Progenitor cell of endocrine pancreas (in vitro differentiated cells): ENCODE measurements around the gene FARS2. TPM values are rescaled to one million over a fixed set of nuclear protein-coding genes. Genes with fewer than 3 reads are reported as not detected.
A peak's percentile ranks its signal among the peaks of the same experiment; 100 is the strongest.

Source experiments
- DNase-seq: peaks from one replicate; pipeline ENCODE4 v3.0.0; 2021; ENCODE audit warnings: low spot score; ENCODE audit not compliant: unreplicated experiment
- H3K27ac Mint-ChIP-seq: 2 replicates; pipeline ENCODE4 v1.8.0; 2021; ENCODE audit warnings: mild to moderate bottlenecking, moderate library complexity, mixed read lengths
- H3K27me3 Mint-ChIP-seq: 2 replicates; pipeline ENCODE4 v1.8.0; 2021; ENCODE audit warnings: mixed read lengths
- H3K36me3 Mint-ChIP-seq: 2 replicates; pipeline ENCODE4 v1.8.0; 2022; ENCODE audit warnings: mixed read lengths; ENCODE audit not compliant: insufficient read depth
- H3K4me1 Mint-ChIP-seq: 2 replicates; pipeline ENCODE4 v1.8.0; 2021; ENCODE audit warnings: low read depth, mixed read lengths
- H3K4me3 Mint-ChIP-seq: 2 replicates; pipeline ENCODE4 v1.8.0; 2021; ENCODE audit warnings: low read depth, mild to moderate bottlenecking, moderate library complexity, mixed read lengths
- H3K9me3 Mint-ChIP-seq: 2 replicates; pipeline ENCODE4 v1.8.0; 2021; ENCODE audit warnings: low read depth, mixed read lengths
- total RNA-seq: library from RNA; stranded (reverse); gene quantifications from 2 replicates; pipeline ENCODE4 v1.2.1, GENCODE V29; 2021
- TF ChIP-seq, protein P1 (sequence below): fragments of 200-600 bp; sonication (generic); IDR thresholded peaks from one replicate; pipeline ENCODE4 v1.5.0; 2021; ENCODE audit warnings: antibody characterized with exemption, mild to moderate bottlenecking; ENCODE audit not compliant: unreplicated experiment

FARS2 gene
- total RNA-seq, 1 donor from 2014 or later, result 20.8 TPM

DNA sequence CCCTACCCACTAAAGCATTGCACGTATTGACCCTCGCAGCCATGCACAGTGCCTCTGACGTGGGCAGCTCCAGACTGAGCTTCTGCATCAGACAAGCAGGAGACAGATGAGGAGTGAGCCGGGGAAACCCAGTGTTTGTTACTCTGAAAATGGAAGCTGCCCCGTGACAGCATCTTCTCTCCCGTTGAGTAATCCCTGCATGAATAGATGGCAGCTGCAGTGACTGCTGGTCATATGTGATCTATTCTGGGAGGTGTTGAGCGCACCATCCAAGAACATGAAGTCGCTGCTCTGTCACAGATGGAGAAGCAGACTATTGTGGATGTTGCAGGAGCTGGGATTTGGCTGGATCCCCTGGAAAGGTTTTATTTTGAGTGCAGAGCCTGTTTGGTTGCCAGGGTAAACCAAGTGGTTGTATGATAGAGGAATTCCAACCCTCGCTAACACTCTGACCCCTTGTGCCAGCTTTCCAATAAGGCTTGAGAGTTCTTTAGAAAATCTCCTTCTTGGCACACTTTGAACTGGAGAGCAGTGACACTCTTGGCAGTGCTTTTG is 503.2 kb downstream of the FARS2 start:
- Mint-ChIP-seq H3K4me1 (no peaks in the 10 kb centered on the region), H3K27ac (no peak overlapping the region), H3K4me3 (no peak overlapping the region), H3K9me3 (peaks cover 15% of the 10 kb centered on the region), H3K27me3 (no peaks in the 10 kb centered on the region), H3K36me3 (peaks cover 4% of the 10 kb centered on the region)
- DNase-seq, result no peak
- TF ChIP-seq, protein P1, sequence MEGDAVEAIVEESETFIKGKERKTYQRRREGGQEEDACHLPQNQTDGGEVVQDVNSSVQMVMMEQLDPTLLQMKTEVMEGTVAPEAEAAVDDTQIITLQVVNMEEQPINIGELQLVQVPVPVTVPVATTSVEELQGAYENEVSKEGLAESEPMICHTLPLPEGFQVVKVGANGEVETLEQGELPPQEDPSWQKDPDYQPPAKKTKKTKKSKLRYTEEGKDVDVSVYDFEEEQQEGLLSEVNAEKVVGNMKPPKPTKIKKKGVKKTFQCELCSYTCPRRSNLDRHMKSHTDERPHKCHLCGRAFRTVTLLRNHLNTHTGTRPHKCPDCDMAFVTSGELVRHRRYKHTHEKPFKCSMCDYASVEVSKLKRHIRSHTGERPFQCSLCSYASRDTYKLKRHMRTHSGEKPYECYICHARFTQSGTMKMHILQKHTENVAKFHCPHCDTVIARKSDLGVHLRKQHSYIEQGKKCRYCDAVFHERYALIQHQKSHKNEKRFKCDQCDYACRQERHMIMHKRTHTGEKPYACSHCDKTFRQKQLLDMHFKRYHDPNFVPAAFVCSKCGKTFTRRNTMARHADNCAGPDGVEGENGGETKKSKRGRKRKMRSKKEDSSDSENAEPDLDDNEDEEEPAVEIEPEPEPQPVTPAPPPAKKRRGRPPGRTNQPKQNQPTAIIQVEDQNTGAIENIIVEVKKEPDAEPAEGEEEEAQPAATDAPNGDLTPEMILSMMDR, result no peak

DNA sequence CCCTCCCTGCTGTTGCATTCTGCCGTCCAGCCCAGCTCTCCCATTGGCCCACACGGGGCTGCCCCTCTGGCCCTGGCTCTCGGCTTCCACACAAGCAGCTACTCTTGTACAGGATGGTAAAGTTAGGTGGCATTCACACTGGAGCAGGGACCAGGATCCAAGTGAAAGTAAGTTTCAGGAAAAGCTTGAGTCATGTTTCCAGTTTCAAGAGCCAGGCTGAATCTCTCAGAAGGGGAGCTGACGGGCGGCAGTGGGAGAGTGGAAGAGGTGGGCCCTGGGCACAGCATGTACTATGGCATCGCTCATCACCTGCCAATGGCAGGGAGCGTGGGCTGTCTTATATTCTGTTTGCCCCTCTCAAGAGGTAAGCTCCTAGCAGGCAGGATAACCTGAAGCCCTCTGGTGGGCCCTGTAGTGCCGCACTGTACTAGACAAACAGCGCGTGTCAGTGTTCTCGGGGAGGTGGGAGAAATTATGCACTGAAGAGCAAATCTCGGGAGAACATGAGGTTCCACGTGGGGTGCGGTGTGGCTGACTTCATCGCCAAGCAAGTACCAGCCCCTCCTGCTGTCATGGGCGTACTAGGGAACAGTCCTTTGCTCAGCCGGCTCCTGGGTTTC is 503.9 kb downstream of the FARS2 start:
- Mint-ChIP-seq H3K27ac (no peak overlapping the region), H3K4me3 (no peak overlapping the region), H3K27me3 (no peaks in the 10 kb centered on the region), H3K9me3 (peaks cover 15% of the 10 kb centered on the region), H3K36me3 (peaks cover 4% of the 10 kb centered on the region), H3K4me1 (no peaks in the 10 kb centered on the region)
- TF ChIP-seq, protein P1, result no peak
- DNase-seq, result no peak

DNA sequence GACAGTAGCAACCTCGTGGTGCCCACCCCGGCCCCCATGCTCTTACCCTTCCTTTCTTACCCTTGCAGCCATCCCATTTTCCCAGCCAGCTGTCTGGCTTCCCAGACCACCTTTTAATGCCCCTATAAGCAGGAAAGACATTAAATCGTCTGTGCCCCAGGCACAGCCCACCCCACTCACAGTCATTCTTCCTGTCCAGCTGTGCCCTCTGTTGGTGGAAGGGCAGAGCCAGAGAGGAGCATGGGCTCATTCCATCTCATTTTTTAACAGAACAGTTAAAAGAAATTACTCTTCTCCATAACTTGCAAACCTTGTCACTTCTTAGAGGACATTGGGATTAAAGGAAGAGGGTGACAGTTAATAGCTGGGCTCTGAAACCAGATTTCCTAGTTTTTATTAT is 504.9 kb downstream of the FARS2 start:
- DNase-seq, result no peak
- H3K9me3 Mint-ChIP-seq, result peaks cover 15% of the 10 kb centered on the region
- peaks cover 4% of the 10 kb centered on the region for H3K36me3 Mint-ChIP-seq
- no peaks in the 10 kb centered on the region for H3K4me1 Mint-ChIP-seq
- TF ChIP-seq, protein P1, result no peak
- no peaks in the 10 kb centered on the region for H3K27me3 Mint-ChIP-seq
- H3K4me3 Mint-ChIP-seq, result no peak overlapping the region
- H3K27ac Mint-ChIP-seq, result peak overlapping the region; percentile 54

DNA sequence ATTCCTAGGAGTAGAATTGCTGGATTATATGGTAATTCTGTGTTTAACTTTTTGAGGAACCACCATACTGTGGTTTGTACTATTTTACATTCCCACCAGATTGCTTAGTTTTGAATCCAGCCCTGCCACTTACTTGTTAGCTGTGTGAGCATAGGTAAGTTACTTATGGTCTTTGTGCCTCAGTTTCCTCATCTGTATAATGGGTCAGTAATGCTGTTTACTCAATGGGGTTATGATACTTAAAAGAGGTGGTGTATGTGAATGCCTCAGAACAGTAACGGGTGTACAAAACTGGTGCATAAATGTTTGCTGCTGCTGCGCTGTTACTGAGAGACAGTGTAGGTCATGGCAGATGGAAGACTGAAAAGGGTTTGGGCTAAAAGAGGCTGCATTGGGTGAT is 506.2 kb downstream of the FARS2 start:
- no peak for DNase-seq
- peaks cover 4% of the 10 kb centered on the region for H3K36me3 Mint-ChIP-seq
- no peak overlapping the region for H3K27ac Mint-ChIP-seq
- no peaks in the 10 kb centered on the region for H3K27me3 Mint-ChIP-seq
- peaks cover 15% of the 10 kb centered on the region for H3K9me3 Mint-ChIP-seq
- TF ChIP-seq, protein P1, result no peak
- no peak overlapping the region for H3K4me3 Mint-ChIP-seq
- H3K4me1 Mint-ChIP-seq, result peaks cover 2% of the 10 kb centered on the region

DNA sequence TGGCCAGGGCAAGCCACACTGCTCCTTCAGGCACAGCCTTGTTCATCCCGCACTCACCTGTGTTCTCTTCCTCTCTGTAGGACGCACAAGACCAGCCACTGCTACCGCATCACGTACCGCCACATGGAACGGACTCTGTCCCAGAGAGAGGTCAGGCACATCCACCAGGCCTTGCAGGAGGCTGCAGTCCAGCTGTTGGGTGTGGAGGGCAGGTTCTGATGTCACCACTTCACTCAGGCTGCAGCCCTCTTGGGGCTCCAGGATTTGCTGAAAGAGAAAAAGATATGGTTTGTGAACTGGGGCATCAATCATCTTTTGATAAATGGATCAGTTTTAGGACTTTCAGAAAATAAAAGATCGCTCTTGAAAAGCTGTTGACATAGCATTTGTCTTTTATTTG is 509.9 kb downstream of the FARS2 start:
- no peak for DNase-seq
- Mint-ChIP-seq H3K4me1 (peaks cover 2% of the 10 kb centered on the region), H3K27ac (no peak overlapping the region), H3K4me3 (no peak overlapping the region), H3K36me3 (peaks cover 6% of the 10 kb centered on the region), H3K9me3 (peaks cover 15% of the 10 kb centered on the region), H3K27me3 (no peaks in the 10 kb centered on the region)
- TF ChIP-seq, protein P1, result no peak
